Keratinocyte (primary cell): Measurements from ENCODE around the gene MYBBP1A. TPM values are rescaled to one million over a fixed set of nuclear protein-coding genes. Genes with fewer than 3 reads are reported as not detected.

ENCODE experiments used
- DNase-seq: peaks from one replicate; pipeline ENCODE4 v3.0.0-alpha.2; 2011; ENCODE audit warnings: low read depth, missing footprints, low spot score
- FAIRE-seq: peaks from 2 replicates; lab custom pipeline; 2011; peaks lifted over from hg19 to GRCh38; lab: Jason Lieb, UNC
- H2AFZ ChIP-seq: 2 replicates; pipeline ENCODE4 v1.6.0; 2012; ENCODE audit warnings: low read length, control low read depth, inconsistent platforms; ENCODE audit not compliant: control insufficient read depth
- H3K27ac ChIP-seq: 2 replicates; pipeline ENCODE4 v1.5.1; 2011; ENCODE audit warnings: low read length; ENCODE audit not compliant: control insufficient read depth, insufficient read depth
- H3K27me3 ChIP-seq: 3 replicates; pipeline ENCODE4 v1.6.0; 2011; ENCODE audit warnings: low read length; ENCODE audit not compliant: control insufficient read depth, insufficient read depth; ENCODE audit errors: extremely low read depth
- H3K36me3 ChIP-seq, 2 experiments: 2 replicates in 1 of 2; 3 replicates in 1 of 2; pipeline ENCODE4 v1.5.1; 2011; ENCODE audit warnings: low read length in 2 of 2, mild to moderate bottlenecking in 1 of 2; ENCODE audit not compliant: control insufficient read depth in 2 of 2, insufficient read depth in 2 of 2; ENCODE audit errors: extremely low read depth in 1 of 2
- H3K4me1 ChIP-seq: 3 replicates; pipeline ENCODE4 v1.5.1; 2011; ENCODE audit warnings: low read length; ENCODE audit not compliant: control insufficient read depth, insufficient read depth; ENCODE audit errors: extremely low read depth
- H3K4me2 ChIP-seq: 3 replicates; pipeline ENCODE4 v1.6.0; 2011; ENCODE audit warnings: low read depth, low read length; ENCODE audit not compliant: control insufficient read depth, insufficient read depth; ENCODE audit errors: extremely low read depth
- H3K4me3 ChIP-seq, 3 experiments: fragments of 200-600 bp in 1 of 3; sonication (generic) in 1 of 3; 2 replicates in 2 of 3; 3 replicates in 1 of 3; pipeline ENCODE4 v1.5.1; 2011 to 2016; ENCODE audit warnings: low read length in 3 of 3, mild to moderate bottlenecking in 3 of 3, control low read depth in 2 of 3, inconsistent platforms in 1 of 3, low read depth in 1 of 3, mixed read lengths in 1 of 3, mixed run types in 1 of 3, moderate library complexity in 1 of 3; ENCODE audit not compliant: control insufficient read depth in 2 of 3, insufficient read depth in 2 of 3; ENCODE audit errors: extremely low read depth in 1 of 3
- H3K79me2 ChIP-seq: 2 replicates; pipeline ENCODE4 v1.6.0; 2012; ENCODE audit warnings: low read length; ENCODE audit not compliant: control insufficient read depth, insufficient read depth
- H3K9ac ChIP-seq: 3 replicates; pipeline ENCODE4 v1.6.0; 2011; ENCODE audit warnings: low read length; ENCODE audit not compliant: control insufficient read depth, insufficient read depth; ENCODE audit errors: extremely low read depth
- H3K9me1 ChIP-seq: 3 replicates; pipeline ENCODE4 v1.6.0; 2011; ENCODE audit warnings: low read length; ENCODE audit not compliant: control insufficient read depth, insufficient read depth; ENCODE audit errors: extremely low read depth
- H3K9me3 ChIP-seq: 2 replicates; pipeline ENCODE4 v1.5.1; 2012; ENCODE audit warnings: low read depth, low read length; ENCODE audit not compliant: control insufficient read depth
- H4K20me1 ChIP-seq: 3 replicates; pipeline ENCODE4 v1.6.0; 2011; ENCODE audit warnings: low read length; ENCODE audit not compliant: control insufficient read depth, insufficient read depth; ENCODE audit errors: extremely low read depth
- CTCF ChIP-seq, 3 experiments: IDR thresholded peaks in 1 of 3; conservative IDR thresholded peaks in 1 of 3; optimal IDR thresholded peaks in 1 of 3; 2 replicates in 2 of 3; 3 replicates in 1 of 3; pipeline versions ENCODE3 to v1.5.1; 2011; ENCODE audit warnings: low read length in 3 of 3, mild to moderate bottlenecking in 3 of 3, moderate library complexity in 2 of 3, control low read depth in 1 of 3, inconsistent platforms in 1 of 3; ENCODE audit not compliant: insufficient read depth in 2 of 3; ENCODE audit errors: extremely low read depth in 1 of 3
- EZH2 ChIP-seq: IDR thresholded peaks from one replicate; pipeline ENCODE4 v1.6.1; 2012; ENCODE audit warnings: inconsistent platforms, mild to moderate bottlenecking, low read length, moderate library complexity
- dilution Hi-C: fragments of 300-500 bp; cut with MboI; formaldehyde crosslinking; loops from one replicate; pipeline ENCODE4 v1.7.0; 2020; ENCODE audit warnings: low sequenced_read_pairs; ENCODE audit not compliant: extremely low pct_ligation_motif_present
- polyA plus RNA-seq, 5 experiments: library from polyadenylated mRNA; depleted of rRNA in 3 of 5; stranded (reverse) in 3 of 5; stranded (forward) in 1 of 5; unstranded in 1 of 5; fragments of >200 nt; gene quantifications; 1 replicate in 1 of 5; 2 replicates in 3 of 5; 3 replicates in 1 of 5; pipeline versions ENCODE4 v1.2.1 to v1.2.3, GENCODE V29; 2011 to 2012; ENCODE audit warnings: missing spikeins in 2 of 5, low read depth in 1 of 5, low replicate concordance in 1 of 5

MYBBP1A gene
- polyA plus RNA-seq, 1 donor (not counting 4 experiments of a cell fraction or from before 2014, with no cell fraction given): 20.5 TPM

GRCh38 chr17:4586043-4586442 lies 30.9 kb upstream of the MYBBP1A start:
- Histone ChIP-seq H3K4me2 (no peak overlapping the region), H3K27ac (no peak overlapping the region), H4K20me1 (no peaks in the 10 kb centered on the region), H3K4me3 (no peak overlapping the region), H3K9me1 (no peaks in the 10 kb centered on the region), H3K27me3 (peaks cover 83% of the 10 kb centered on the region), H3K36me3 (no peaks in the 10 kb centered on the region), H3K4me1 (no peaks in the 10 kb centered on the region), H3K9me3 (no peaks in the 10 kb centered on the region), H3K79me2 (no peaks in the 10 kb centered on the region), H3K9ac (no peak overlapping the region), H2AFZ (no peak overlapping the region)
- TF ChIP-seq EZH2 (no peak), CTCF (optimal IDR thresholded peaks at IDR 0.05 in 1 of 3, IDR thresholded peaks at IDR 0.05 in 1 of 3, conservative IDR thresholded peaks at IDR 0.05 in 1 of 3; ENCODE audit: extremely low read depth in 1 of 3, insufficient read depth in 2 of 3, low read length in 3 of 3) (no peak)
- DNase-seq (no peak), FAIRE-seq (no peak)
- dilution Hi-C loops: no loop called here

- Histone ChIP-seq H3K79me2 (no peaks in the 10 kb centered on the region), H3K9me1 (no peaks in the 10 kb centered on the region), H4K20me1 (no peaks in the 10 kb centered on the region), H3K4me3 (no peak overlapping the region), H3K4me2 (no peak overlapping the region), H3K27me3 (peaks cover 79% of the 10 kb centered on the region), H2AFZ (no peak overlapping the region), H3K9ac (no peak overlapping the region), H3K27ac (no peak overlapping the region), H3K9me3 (no peaks in the 10 kb centered on the region), H3K4me1 (no peaks in the 10 kb centered on the region), H3K36me3 (no peaks in the 10 kb centered on the region)
- FAIRE-seq (no peak), DNase-seq (no peak)
- no peak for TF ChIP-seq CTCF (optimal IDR thresholded peaks at IDR 0.05 in 1 of 3, IDR thresholded peaks at IDR 0.05 in 1 of 3, conservative IDR thresholded peaks at IDR 0.05 in 1 of 3; ENCODE audit: extremely low read depth in 1 of 3, insufficient read depth in 2 of 3, low read length in 3 of 3)
- no peak for TF ChIP-seq EZH2
- dilution Hi-C loops: no loop called here
Measured at GRCh38 chr17:4585638-4585994, 30.4 kb upstream of the MYBBP1A start.
